Measurements from ENCODE around the gene TUSC2.

TUSC2 gene

DNA sequence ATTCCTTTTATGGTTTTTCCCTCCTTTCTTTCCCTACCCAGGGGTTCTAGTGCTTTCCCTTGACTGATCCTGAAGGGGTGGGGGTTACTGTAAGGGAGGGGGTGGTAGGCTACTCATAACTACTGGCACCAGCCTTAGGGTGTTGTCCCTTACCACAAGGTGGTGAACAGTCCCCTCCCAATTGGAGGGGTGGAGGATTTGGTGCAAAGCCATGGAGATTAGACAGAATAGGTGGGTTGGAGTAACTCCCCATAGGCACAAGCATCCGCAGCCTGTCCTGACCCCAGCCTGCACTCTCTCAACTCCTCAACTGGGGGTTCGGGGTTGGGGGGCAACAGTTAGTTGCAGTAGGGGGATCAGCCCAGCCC is 2.9 kb downstream of the TUSC2 start:
- Histone ChIP-seq H3K27ac (ENCODE audit: low read depth, low read length) (no peak overlapping the region), H3K4me1 (ENCODE audit: control insufficient read depth, insufficient read depth, low read length) (peaks cover 22% of the 10 kb centered on the region), H3K4me3 (ENCODE audit: low read length) (no peak overlapping the region), H3K36me3 (ENCODE audit: control insufficient read depth, insufficient read depth, low read length) (peaks cover 5% of the 10 kb centered on the region), H3K27me3 (ENCODE audit: control insufficient read depth, insufficient read depth, low read length) (no peaks in the 10 kb centered on the region), H3K9ac (ENCODE audit: low read length) (no peak overlapping the region)

DNA sequence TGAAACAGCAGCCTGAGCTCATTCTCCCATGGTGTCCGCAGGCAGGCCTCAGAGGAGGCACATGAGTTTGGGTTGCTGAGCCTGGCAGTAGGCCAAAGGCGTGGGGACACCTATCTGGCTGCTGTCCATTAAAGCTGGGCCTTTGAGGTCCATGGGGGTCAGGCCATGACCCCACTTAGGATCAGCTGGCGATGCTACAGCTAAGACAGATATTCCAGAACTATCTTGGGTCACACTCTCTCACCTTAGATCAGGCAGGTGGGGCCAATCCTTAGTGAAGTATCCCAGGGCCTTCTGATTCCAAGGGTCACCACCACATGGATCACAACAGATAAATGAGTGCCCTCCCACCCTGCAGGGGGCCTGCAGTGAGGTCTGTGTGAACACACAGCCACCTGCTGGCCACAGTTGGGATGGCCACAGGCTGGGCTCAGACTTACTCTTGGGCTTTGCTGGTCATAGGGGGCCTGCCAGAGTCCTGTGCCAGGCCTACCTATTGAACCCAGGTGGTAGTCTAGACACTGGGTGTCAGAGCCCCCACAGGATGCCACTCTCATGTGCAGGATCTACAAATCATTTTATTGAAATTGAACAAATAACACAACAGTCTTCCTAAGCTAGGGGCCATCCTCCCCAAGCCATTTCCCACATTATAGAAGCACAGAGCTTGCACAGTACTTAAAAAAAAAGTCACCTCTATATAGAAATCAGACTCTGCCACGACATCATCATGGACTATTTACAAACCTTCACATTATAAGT is 3.5 kb downstream of the TUSC2 start:
- H3K4me1 ChIP-seq (ENCODE audit: control insufficient read depth, insufficient read depth, low read length) = peaks cover 26% of the 10 kb centered on the region
- peaks cover 5% of the 10 kb centered on the region for H3K36me3 ChIP-seq (ENCODE audit: control insufficient read depth, insufficient read depth, low read length)
- H3K27me3 ChIP-seq (ENCODE audit: control insufficient read depth, insufficient read depth, low read length) = no peaks in the 10 kb centered on the region
- peak overlapping the region; percentile 38 for H3K27ac ChIP-seq (ENCODE audit: low read depth, low read length)
- no peak overlapping the region for H3K4me3 ChIP-seq (ENCODE audit: low read length)
- H3K9ac ChIP-seq (ENCODE audit: low read length) = no peak overlapping the region

DNA sequence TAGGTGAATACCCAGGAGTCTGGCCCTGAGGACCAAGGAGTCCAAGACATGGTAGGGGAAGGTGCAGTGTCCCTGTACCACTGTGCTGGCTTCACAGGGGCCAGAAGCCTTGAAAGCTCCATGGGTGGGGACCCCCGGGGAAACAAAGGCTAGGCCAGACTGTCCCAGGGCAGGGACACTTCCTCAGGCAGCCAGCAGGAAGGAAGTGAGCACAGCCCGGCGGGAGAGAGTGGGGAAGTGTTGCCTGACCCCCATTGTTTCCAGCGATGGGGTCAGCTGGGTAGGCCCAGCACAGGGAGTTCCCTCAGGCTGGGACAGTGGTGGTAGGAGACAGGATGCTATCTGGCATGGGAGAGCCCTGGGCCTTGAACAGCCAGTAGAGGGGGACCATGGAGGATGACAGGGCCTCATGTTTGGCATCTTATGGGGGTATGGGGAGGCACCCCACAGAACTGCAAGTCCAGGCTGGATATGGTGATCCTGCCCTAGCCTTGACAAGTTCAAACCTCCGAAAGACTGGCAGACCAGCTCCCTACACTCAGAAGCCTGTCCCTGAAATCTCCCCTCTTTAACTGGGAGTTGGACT is 4.3 kb downstream of the TUSC2 start:
- Histone ChIP-seq H3K27ac (ENCODE audit: low read depth, low read length) (peak overlapping the region; percentile 38), H3K4me1 (ENCODE audit: control insufficient read depth, insufficient read depth, low read length) (peaks cover 33% of the 10 kb centered on the region)

DNA sequence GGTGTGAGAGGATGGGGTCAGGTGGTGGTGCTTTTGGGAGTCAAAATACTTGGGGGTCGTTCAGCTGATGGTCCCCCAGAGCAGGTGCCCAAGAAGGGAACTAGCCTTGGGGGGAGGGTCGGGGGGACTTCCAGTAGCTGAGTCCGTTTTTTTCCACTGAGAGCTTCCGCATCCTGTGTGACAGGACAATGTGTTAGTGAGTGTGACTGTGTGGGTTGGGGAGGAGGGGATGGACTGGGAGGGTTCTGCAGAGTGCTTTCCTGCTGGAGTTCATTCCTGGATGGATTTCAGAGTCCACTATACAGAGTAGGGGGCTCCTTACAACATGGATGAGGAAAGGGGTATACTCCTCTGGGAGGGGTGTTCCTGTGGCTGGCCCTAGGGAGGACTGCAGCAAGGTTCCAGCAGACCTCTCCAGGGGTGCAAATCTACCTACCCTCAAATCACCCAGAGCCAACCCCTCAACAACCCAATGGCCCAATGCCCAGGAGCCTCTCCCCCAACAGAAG is 4.9 kb downstream of the TUSC2 start:
- no peak overlapping the region for H3K4me3 ChIP-seq (ENCODE audit: low read length)
- H3K9ac ChIP-seq (ENCODE audit: low read length) = no peak overlapping the region
- H3K27ac ChIP-seq (ENCODE audit: low read depth, low read length) = peak overlapping the region; percentile 96
- H3K4me1 ChIP-seq (ENCODE audit: control insufficient read depth, insufficient read depth, low read length) = peaks cover 27% of the 10 kb centered on the region
- H3K36me3 ChIP-seq (ENCODE audit: control insufficient read depth, insufficient read depth, low read length) = peaks cover 10% of the 10 kb centered on the region
- H3K27me3 ChIP-seq (ENCODE audit: control insufficient read depth, insufficient read depth, low read length) = no peaks in the 10 kb centered on the region

More for the DNA sequence above, 4.3 kb downstream of the TUSC2 start:
- Histone ChIP-seq H3K36me3 (ENCODE audit: control insufficient read depth, insufficient read depth, low read length) (peaks cover 7% of the 10 kb centered on the region), H3K9ac (ENCODE audit: low read length) (no peak overlapping the region), H3K4me3 (ENCODE audit: low read length) (no peak overlapping the region), H3K27me3 (ENCODE audit: control insufficient read depth, insufficient read depth, low read length) (no peaks in the 10 kb centered on the region)

- no peaks in the 10 kb centered on the region for H3K27me3 ChIP-seq (ENCODE audit: control insufficient read depth, insufficient read depth, low read length)
- H3K27ac ChIP-seq (ENCODE audit: low read depth, low read length) = peak within 1 kb of the TSS; percentile 96
- peaks cover 27% of the 10 kb centered on the region for H3K4me1 ChIP-seq (ENCODE audit: control insufficient read depth, insufficient read depth, low read length)
- peaks cover 10% of the 10 kb centered on the region for H3K36me3 ChIP-seq (ENCODE audit: control insufficient read depth, insufficient read depth, low read length)
- peak within 1 kb of the TSS; percentile 94 for H3K4me3 ChIP-seq (ENCODE audit: low read length)
- peak within 1 kb of the TSS; percentile 93 for H3K9ac ChIP-seq (ENCODE audit: low read length)
Measured at GRCh38 chr3:50322386-50323091, 5.5 kb downstream of the TUSC2 start, which contains the start of gene HYAL2. HYAL2 (minus strand) TSS chr3:50322745; CDS start chr3:50320489, 2,256 bp downstream.

- Histone ChIP-seq H3K36me3 (ENCODE audit: control insufficient read depth, insufficient read depth, low read length) (peaks cover 10% of the 10 kb centered on the region), H3K4me3 (ENCODE audit: low read length) (peak overlapping the region; percentile 94), H3K27ac (ENCODE audit: low read depth, low read length) (peak overlapping the region; percentile 96), H3K27me3 (ENCODE audit: control insufficient read depth, insufficient read depth, low read length) (no peaks in the 10 kb centered on the region), H3K9ac (ENCODE audit: low read length) (no peak overlapping the region), H3K4me1 (ENCODE audit: control insufficient read depth, insufficient read depth, low read length) (peaks cover 22% of the 10 kb centered on the region)
Measured at GRCh38 chr3:50322115-50322385, 6.0 kb downstream of the TUSC2 start.

GRCh38 chr3:50321336-50322114 is 6.5 kb downstream of the TUSC2 start:
- peak overlapping the region; percentile 94 for H3K4me3 ChIP-seq (ENCODE audit: low read length)
- H3K9ac ChIP-seq (ENCODE audit: low read length) = peak overlapping the region; percentile 93
- H3K36me3 ChIP-seq (ENCODE audit: control insufficient read depth, insufficient read depth, low read length) = peaks cover 13% of the 10 kb centered on the region
- peaks cover 21% of the 10 kb centered on the region for H3K4me1 ChIP-seq (ENCODE audit: control insufficient read depth, insufficient read depth, low read length)
- H3K27ac ChIP-seq (ENCODE audit: low read depth, low read length) = peak overlapping the region; percentile 96
- H3K27me3 ChIP-seq (ENCODE audit: control insufficient read depth, insufficient read depth, low read length) = no peaks in the 10 kb centered on the region

- H3K9ac ChIP-seq (ENCODE audit: low read length) = peak overlapping the region; percentile 76
Measured at GRCh38 chr3:50320853-50321335, 7.1 kb downstream of the TUSC2 start.

GRCh38 chr3:50319894-50320625 is 8.0 kb downstream of the TUSC2 start:
- Histone ChIP-seq H3K4me3 (ENCODE audit: low read length) (peak overlapping the region; percentile 94), H3K4me1 (ENCODE audit: control insufficient read depth, insufficient read depth, low read length) (peaks cover 21% of the 10 kb centered on the region), H3K27ac (ENCODE audit: low read depth, low read length) (peak overlapping the region; percentile 96), H3K9ac (ENCODE audit: low read length) (peak overlapping the region; percentile 76), H3K27me3 (ENCODE audit: control insufficient read depth, insufficient read depth, low read length) (no peaks in the 10 kb centered on the region), H3K36me3 (ENCODE audit: control insufficient read depth, insufficient read depth, low read length) (peaks cover 8% of the 10 kb centered on the region)

More at GRCh38 chr3:50320853-50321335, 7.1 kb downstream of the TUSC2 start:
- Histone ChIP-seq H3K27me3 (ENCODE audit: control insufficient read depth, insufficient read depth, low read length) (no peaks in the 10 kb centered on the region), H3K4me3 (ENCODE audit: low read length) (peak overlapping the region; percentile 94), H3K4me1 (ENCODE audit: control insufficient read depth, insufficient read depth, low read length) (peaks cover 21% of the 10 kb centered on the region), H3K27ac (ENCODE audit: low read depth, low read length) (peak overlapping the region; percentile 96), H3K36me3 (ENCODE audit: control insufficient read depth, insufficient read depth, low read length) (peaks cover 11% of the 10 kb centered on the region)

- H3K4me3 ChIP-seq (ENCODE audit: low read length) = no peak overlapping the region
- no peak overlapping the region for H3K9ac ChIP-seq (ENCODE audit: low read length)
- no peak overlapping the region for H3K27ac ChIP-seq (ENCODE audit: low read depth, low read length)
- H3K27me3 ChIP-seq (ENCODE audit: control insufficient read depth, insufficient read depth, low read length) = no peaks in the 10 kb centered on the region
- peaks cover 8% of the 10 kb centered on the region for H3K36me3 ChIP-seq (ENCODE audit: control insufficient read depth, insufficient read depth, low read length)
- H3K4me1 ChIP-seq (ENCODE audit: control insufficient read depth, insufficient read depth, low read length) = peaks cover 21% of the 10 kb centered on the region
Measured at GRCh38 chr3:50319181-50319893, 8.7 kb downstream of the TUSC2 start.

DNA sequence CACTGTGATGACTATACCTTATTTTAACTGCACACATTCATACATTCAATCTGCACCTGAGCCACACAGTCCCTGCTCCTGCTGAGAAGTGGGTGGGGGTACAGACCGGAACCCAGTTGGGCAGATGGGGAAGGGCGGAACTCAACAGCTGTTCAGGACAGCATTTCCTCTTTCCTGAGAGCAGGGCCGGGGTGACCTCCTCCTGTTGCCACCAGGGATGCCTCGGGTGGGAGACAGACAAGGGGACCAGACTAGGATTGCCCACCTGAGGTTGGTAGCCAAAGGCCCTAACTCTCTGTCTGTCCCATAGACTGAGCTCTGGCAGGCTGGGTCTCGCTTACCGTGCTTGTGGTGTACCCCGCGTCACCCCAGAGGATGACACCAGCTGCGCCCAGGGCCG is 9.4 kb downstream of the TUSC2 start:
- H3K4me1 ChIP-seq (ENCODE audit: control insufficient read depth, insufficient read depth, low read length) = peaks cover 21% of the 10 kb centered on the region
- no peak overlapping the region for H3K9ac ChIP-seq (ENCODE audit: low read length)
- H3K4me3 ChIP-seq (ENCODE audit: low read length) = peak overlapping the region; percentile 1
- H3K27ac ChIP-seq (ENCODE audit: low read depth, low read length) = no peak overlapping the region
- H3K36me3 ChIP-seq (ENCODE audit: control insufficient read depth, insufficient read depth, low read length) = peaks cover 8% of the 10 kb centered on the region
- H3K27me3 ChIP-seq (ENCODE audit: control insufficient read depth, insufficient read depth, low read length) = no peaks in the 10 kb centered on the region
